ENCODE measurements around the gene HMCN1.

GRCh38 chr1:185874246-185874645 lies 140.1 kb downstream of the HMCN1 start:
- TF ChIP-seq CTCF (IDR thresholded peaks at IDR 0.05), result no peak
- TF ChIP-seq TAF1 (IDR thresholded peaks at IDR 0.05; ENCODE audit: borderline replicate concordance, low read depth, low read length), result no peak
- TF ChIP-seq USF2 (IDR thresholded peaks at IDR 0.05; ENCODE audit: borderline replicate concordance, low read depth, low read length), result no peak
- TF ChIP-seq MAX (IDR thresholded peaks at IDR 0.05; ENCODE audit: low read depth), result no peak
- TF ChIP-seq TCF12 (IDR thresholded peaks at IDR 0.05), result no peak
- no peak for TF ChIP-seq REST (IDR thresholded peaks at IDR 0.05; ENCODE audit: low read depth, low read length)
- TF ChIP-seq EP300 (IDR thresholded peaks at IDR 0.05; ENCODE audit: borderline replicate concordance in 1 of 2, low read depth in 1 of 2, low read length in 1 of 2), result no peak
- TF ChIP-seq SMC3 (IDR thresholded peaks at IDR 0.05; ENCODE audit: low read depth, low read length), result no peak
- no peak for TF ChIP-seq FOXM1 (IDR thresholded peaks at IDR 0.05; ENCODE audit: low read depth)
- no peak for TF ChIP-seq EZH2phosphoT487 (IDR thresholded peaks at IDR 0.05; ENCODE audit: borderline replicate concordance, low read depth)
- TF ChIP-seq ZBTB33 (IDR thresholded peaks at IDR 0.05; ENCODE audit: borderline replicate concordance, low read depth), result no peak
- no peak for TF ChIP-seq POLR2AphosphoS5 (IDR thresholded peaks at IDR 0.05; ENCODE audit: low read depth, low read length)
- no peak for TF ChIP-seq RXRA (IDR thresholded peaks at IDR 0.05; ENCODE audit: borderline replicate concordance, low read depth)
- TF ChIP-seq RCOR1 (IDR thresholded peaks at IDR 0.05; ENCODE audit: low read length), result no peak
